Measurements from ENCODE around the gene RAD54L.

DNA sequence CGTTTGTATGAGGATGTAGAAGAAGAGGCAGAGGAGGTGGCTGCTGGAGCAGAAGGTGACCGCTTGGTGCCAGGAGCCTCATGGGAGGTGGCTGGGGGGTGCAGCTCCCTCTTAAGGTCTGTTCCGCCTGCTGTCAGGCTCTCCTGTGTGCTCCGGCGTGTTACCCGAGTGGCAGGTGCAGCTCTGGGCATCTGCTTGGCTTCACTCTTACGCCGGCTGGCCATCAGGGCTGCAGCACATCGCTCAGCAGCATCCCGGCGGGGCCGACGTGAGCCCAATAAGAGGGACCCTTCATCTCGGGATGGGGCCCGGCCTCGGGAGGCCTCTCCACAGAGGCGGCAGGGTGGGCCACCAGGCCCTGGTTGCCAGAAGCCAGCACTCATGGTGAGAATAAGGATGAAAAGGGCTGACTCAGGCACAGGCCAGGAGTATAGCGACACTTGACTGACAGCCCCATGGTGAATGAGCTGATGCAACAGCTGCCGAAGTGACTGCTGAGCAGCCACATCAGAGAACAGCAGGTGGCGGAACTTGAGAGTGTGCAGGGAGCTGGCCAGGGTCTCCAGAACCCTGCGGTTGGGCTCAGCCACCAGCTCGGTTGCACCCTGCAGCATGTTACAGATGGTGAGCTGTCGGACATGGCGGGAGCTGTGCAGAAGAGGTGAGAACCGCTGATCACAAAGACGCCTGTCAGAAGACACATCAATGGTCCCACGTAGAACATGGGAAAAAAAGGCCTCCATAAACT is 38.3 kb downstream of the RAD54L start:
- TF ChIP-seq CBX5 (IDR thresholded peaks at IDR 0.05; ENCODE audit: low read depth) (no peak), ZNF592 (IDR thresholded peaks at IDR 0.05) (no peak), RUNX3 (IDR thresholded peaks at IDR 0.05; ENCODE audit: low read length) (no peak), SRF (IDR thresholded peaks at IDR 0.05; ENCODE audit: low read depth in 2 of 2, low read length in 2 of 2) (no peak), RFX5 (IDR thresholded peaks at IDR 0.05; ENCODE audit: low read depth, low read length) (no peak), POLR2A (IDR thresholded peaks at IDR 0.05; ENCODE audit: low read depth, low read length) (peak; percentile 66; the same call in 1 of the 2 replicates), CTCF (IDR thresholded peaks at IDR 0.05 in 2 of 3, conservative IDR thresholded peaks at IDR 0.05 in 1 of 3; ENCODE audit: control insufficient read depth in 2 of 3, extremely low read depth in 1 of 3, insufficient read depth in 1 of 3, low read depth in 3 of 3, low read length in 3 of 3) (no peak), MEF2A (IDR thresholded peaks at IDR 0.05; ENCODE audit: insufficient read depth, low read depth, low read length) (no peak)

Data from GM12878 (cell line).